CD4-positive, alpha-beta memory T cell (primary cell): Measurements from ENCODE around the gene TCF3. TPM values are rescaled to one million over a fixed set of nuclear protein-coding genes. Genes with fewer than 3 reads are reported as not detected.
"Not testable (repeated sequence)": the region's sequence is repeated elsewhere in the genome, so short reads cannot be mapped to it uniquely, and the experiment has no call there.

Experiments
- CTCF ChIA-PET: fragments of 350-600 bp; sonication (Branson Sonifier 250); formaldehyde crosslinking; loops from one replicate; lab custom pipeline; 2021; ENCODE audit warnings: inconsistent platforms; ENCODE audit not compliant: partially characterized antibody; lab: Charles Lee
- POLR2A ChIA-PET: fragments of 350-600 bp; sonication (Branson Sonifier 250); formaldehyde crosslinking; loops from one replicate; lab custom pipeline; 2021; ENCODE audit not compliant: partially characterized antibody; lab: Charles Lee
- DNase-seq, 5 donors: peaks; one replicate each; pipeline versions ENCODE4 v3.0.0 to v3.0.0-alpha.2; 2020 to 2022; ENCODE audit warnings: mixed read lengths in 1 of 5
- H3K27ac ChIP-seq: one replicate; pipeline ENCODE4 v1.7.0; 2013; ENCODE audit warnings: low read depth, low read length
- H3K27me3 ChIP-seq: 2 replicates; pipeline ENCODE4 v1.7.0; 2013; ENCODE audit warnings: mild to moderate bottlenecking, low read length, moderate library complexity; ENCODE audit not compliant: insufficient read depth
- H3K36me3 ChIP-seq: 2 replicates; pipeline ENCODE4 v1.7.0; 2013; ENCODE audit warnings: mild to moderate bottlenecking, low read length, moderate library complexity; ENCODE audit not compliant: insufficient read depth
- H3K4me1 ChIP-seq: 2 replicates; pipeline ENCODE4 v1.7.0; 2013; ENCODE audit warnings: mild to moderate bottlenecking, low read length, moderate library complexity; ENCODE audit not compliant: insufficient read depth
- H3K4me3 ChIP-seq, 2 donors: one replicate each; pipeline ENCODE4 v1.7.0; 2013; ENCODE audit warnings: low read length in 2 of 2, mild to moderate bottlenecking in 1 of 2
- H3K9me3 ChIP-seq, 2 donors: one replicate each; pipeline ENCODE4 v1.7.0; 2013; ENCODE audit warnings: low read length in 2 of 2, control low read depth in 1 of 2; ENCODE audit not compliant: control insufficient read depth in 1 of 2
- H3K27ac Mint-ChIP-seq, 7 donors: one replicate each; pipeline ENCODE4 v1.8.0; 2020 to 2021; ENCODE audit warnings: mixed read lengths in 7 of 7, mild to moderate bottlenecking in 6 of 7, inconsistent platforms in 3 of 7, moderate library complexity in 3 of 7
- H3K27me3 Mint-ChIP-seq, 2 donors: one replicate each; pipeline ENCODE4 v1.8.0; 2020 to 2021; ENCODE audit warnings: mixed read lengths in 2 of 2
- H3K36me3 Mint-ChIP-seq, 2 donors: one replicate each; pipeline ENCODE4 v1.8.0; 2020 to 2021; ENCODE audit warnings: mixed read lengths in 2 of 2, inconsistent platforms in 1 of 2, mild to moderate bottlenecking in 1 of 2
- H3K4me1 Mint-ChIP-seq, 4 donors: one replicate each; pipeline ENCODE4 v1.8.0; 2020 to 2021; ENCODE audit warnings: mixed read lengths in 4 of 4, mild to moderate bottlenecking in 1 of 4
- H3K4me3 Mint-ChIP-seq, 8 donors: one replicate each; pipeline ENCODE4 v1.8.0; 2020 to 2021; ENCODE audit warnings: mixed read lengths in 8 of 8, mild to moderate bottlenecking in 7 of 8, moderate library complexity in 6 of 8, inconsistent platforms in 3 of 8
- H3K9me3 Mint-ChIP-seq, 8 donors: one replicate each; pipeline ENCODE4 v1.8.0; 2020 to 2021; ENCODE audit warnings: mixed read lengths in 8 of 8, mild to moderate bottlenecking in 5 of 8, inconsistent platforms in 3 of 8, moderate library complexity in 1 of 8
- intact Hi-C: fragments of 100-400 bp; cut with micrococcal nuclease; formaldehyde crosslinking; loops from one replicate; pipeline ENCODE4 v1.15.1; 2023
- polyA plus RNA-seq, 2 donors: library from polyadenylated mRNA; unstranded; fragments of 300-500 nt; fragmentation: Illumina TruSeq; gene quantifications; one replicate each; pipeline ENCODE4 v1.2.3, GENCODE V29; 2021
- total RNA-seq, 2 experiments: library from RNA; stranded (reverse); gene quantifications; one replicate each; pipeline ENCODE4 v1.2.3, GENCODE V29; 2021

TCF3 gene
- total RNA-seq (10 to 100 TPM; 72.0 to 75.7 TPM), polyA plus RNA-seq (10 to 100 TPM in 1 of 2 donors, 1 to 10 TPM in 1; 1.8 to 13.3 TPM)

GRCh38 chr19:1652471-1653299, at the start of gene TCF3:
TSS of gene TCF3 (minus strand) at chr19:1652615. CDS start at chr19:1650248, 2,367 bp downstream.
- peak; percentile 98 to 100 (median 100) for DNase-seq
- H3K4me1 Mint-ChIP-seq: peaks cover 5 to 22% (median 13%) of the 10 kb centered on the region in 4 donors
- ChIA-PET CTCF (interaction anchor here (0.8 to 2.4 kb wide), 4 partner anchors 20 to 62 kb away, joined by 3 to 14 read pairs (median 5); partner anchors contain the start of gene UQCR11), POLR2A (interaction anchor here (0.7 to 5.1 kb wide), 8 partner anchors 16 to 377 kb away, joined by 3 to 115 read pairs (median 4); partner anchors contain the start of genes FAM174C, MBD3, PCSK4 and REEP6)
- H3K4me1 ChIP-seq: peaks cover 17% of the 10 kb centered on the region
- H3K9me3 Mint-ChIP-seq: peaks cover 0 to 5% (median 0%) of the 10 kb centered on the region in 8 donors
- no peaks in the 10 kb centered on the region for H3K36me3 ChIP-seq
- H3K27me3 ChIP-seq: no peaks in the 10 kb centered on the region
- peak within 1 kb of the TSS; percentile 99 for H3K27ac ChIP-seq
- H3K27ac Mint-ChIP-seq: peak within 1 kb of the TSS; percentile 94 to 99 (median 96)
- peaks cover 1 to 6% of the 10 kb centered on the region in 2 donors for H3K27me3 Mint-ChIP-seq
- H3K9me3 ChIP-seq: no peaks in the 10 kb centered on the region
- H3K4me3 ChIP-seq: peak within 1 kb of the TSS; percentile 36 to 84
- intact Hi-C loops: loop anchor here (1.0 to 2.0 kb wide), 2 partner anchors 60 to 162 kb away; partner anchors contain the start of genes MBD3, PCSK4 and REEP6
- H3K4me3 Mint-ChIP-seq: peak within 1 kb of the TSS; percentile 84 to 95 (median 89)
- peaks cover 0 to 14% of the 10 kb centered on the region in 2 donors for H3K36me3 Mint-ChIP-seq

- Histone ChIP-seq H3K4me1 (peaks cover 9% of the 10 kb centered on the region), H3K9me3 (no peaks in the 10 kb centered on the region), H3K4me3 (no peak overlapping the region), H3K27ac (no peak overlapping the region), H3K27me3 (peaks cover 18% of the 10 kb centered on the region), H3K36me3 (no peaks in the 10 kb centered on the region)
- ChIA-PET CTCF (no interaction called here), POLR2A (no interaction called here)
- Mint-ChIP-seq H3K4me3 (peak overlapping the region in 1 of 8 donors; percentile 45), H3K36me3 (no peaks in the 10 kb centered on the region), H3K4me1 (peaks cover 4 to 10% (median 8%) of the 10 kb centered on the region in 4 donors), H3K27me3 (peaks cover 23 to 25% of the 10 kb centered on the region in 2 donors), H3K27ac (peak overlapping the region in 2 of 7 donors; percentile 32 to 55), H3K9me3 (peaks cover 0 to 11% (median 6%) of the 10 kb centered on the region in 8 donors)
- intact Hi-C loops: no loop called here
- no peak for DNase-seq
Observed at GRCh38 chr19:1700733-1701663, 48.6 kb upstream of the TCF3 start.

- CTCF ChIA-PET: no interaction called here
- POLR2A ChIA-PET: no interaction called here
- no peak overlapping the region for H3K4me3 Mint-ChIP-seq
- H3K27ac Mint-ChIP-seq: peak overlapping the region in 1 of 7 donors; percentile 55
- no peak overlapping the region for H3K4me3 ChIP-seq
- H3K27me3 Mint-ChIP-seq: peaks cover 23% of the 10 kb centered on the region in 2 donors
- peaks cover 0 to 13% (median 11%) of the 10 kb centered on the region in 8 donors for H3K9me3 Mint-ChIP-seq
- DNase-seq: no peak
- H3K27ac ChIP-seq: no peak overlapping the region
- no peaks in the 10 kb centered on the region for H3K36me3 ChIP-seq
- no peaks in the 10 kb centered on the region for H3K9me3 ChIP-seq
- intact Hi-C loops: no loop called here
- H3K4me1 Mint-ChIP-seq: peaks cover 4 to 10% (median 8%) of the 10 kb centered on the region in 4 donors
- H3K36me3 Mint-ChIP-seq: no peaks in the 10 kb centered on the region
- H3K27me3 ChIP-seq: peaks cover 18% of the 10 kb centered on the region
- peaks cover 9% of the 10 kb centered on the region for H3K4me1 ChIP-seq
Observed at GRCh38 chr19:1699998-1700732, 47.8 kb upstream of the TCF3 start.

GRCh38 chr19:1699386-1699785, 47.0 kb upstream of the TCF3 start:
- CTCF ChIA-PET: no interaction called here
- H3K27me3 Mint-ChIP-seq: peaks cover 17 to 19% of the 10 kb centered on the region in 2 donors
- peaks cover 18% of the 10 kb centered on the region for H3K27me3 ChIP-seq

GRCh38 chr19:1698636-1699035, 46.2 kb upstream of the TCF3 start:
- Mint-ChIP-seq H3K27me3 (peaks cover 14 to 15% of the 10 kb centered on the region in 2 donors), H3K4me3 (no peak overlapping the region), H3K9me3 (peaks cover 0 to 18% (median 12%) of the 10 kb centered on the region in 8 donors), H3K36me3 (peaks cover 0 to 4% of the 10 kb centered on the region in 2 donors), H3K27ac (no peak overlapping the region), H3K4me1 (peaks cover 4 to 10% (median 8%) of the 10 kb centered on the region in 4 donors)
- Histone ChIP-seq H3K27ac (no peak overlapping the region), H3K4me1 (peaks cover 9% of the 10 kb centered on the region), H3K27me3 (peaks cover 18% of the 10 kb centered on the region), H3K9me3 (no peaks in the 10 kb centered on the region), H3K4me3 (no peak overlapping the region), H3K36me3 (no peaks in the 10 kb centered on the region)
- DNase-seq: no peak
- intact Hi-C loops: no loop called here
- CTCF ChIA-PET: no interaction called here
- POLR2A ChIA-PET: no interaction called here

More at GRCh38 chr19:1699386-1699785, 47.0 kb upstream of the TCF3 start:
- H3K36me3 ChIP-seq: no peaks in the 10 kb centered on the region
- no peak overlapping the region for H3K4me3 ChIP-seq
- H3K4me1 Mint-ChIP-seq: peaks cover 4 to 10% (median 8%) of the 10 kb centered on the region in 4 donors
- H3K27ac ChIP-seq: no peak overlapping the region
- H3K27ac Mint-ChIP-seq: no peak overlapping the region
- peaks cover 0 to 4% of the 10 kb centered on the region in 2 donors for H3K36me3 Mint-ChIP-seq
- H3K4me3 Mint-ChIP-seq: no peak overlapping the region
- H3K4me1 ChIP-seq: peaks cover 9% of the 10 kb centered on the region
- POLR2A ChIA-PET: no interaction called here
- intact Hi-C loops: no loop called here
- no peak for DNase-seq
- no peaks in the 10 kb centered on the region for H3K9me3 ChIP-seq
- peaks cover 0 to 17% (median 14%) of the 10 kb centered on the region in 8 donors for H3K9me3 Mint-ChIP-seq

- DNase-seq, POLR2A ChIA-PET, H3K4me3 ChIP-seq, H3K4me1 ChIP-seq, intact Hi-C loops, H3K4me1 Mint-ChIP-seq, H3K27me3 ChIP-seq, H3K36me3 ChIP-seq, H3K4me3 Mint-ChIP-seq, H3K9me3 ChIP-seq, H3K27ac ChIP-seq, CTCF ChIA-PET, H3K27ac Mint-ChIP-seq, H3K36me3 Mint-ChIP-seq: not testable (repeated sequence)
- H3K27me3 Mint-ChIP-seq: peaks cover 2 to 11% of the 10 kb centered on the region in 2 donors
- peaks cover 0 to 20% (median 12%) of the 10 kb centered on the region in 8 donors for H3K9me3 Mint-ChIP-seq
Observed at GRCh38 chr19:1695481-1695880, 43.1 kb upstream of the TCF3 start.
